Lower leg skin (tissue), 3 donors: ENCODE data around the gene DMRTA2.

Source experiments
- POLR2A ChIP-seq, 2 donors: fragments of 450-650 bp; IDR thresholded peaks; one replicate each; pipeline ENCODE4 v1.6.1; 2016 to 2017; ENCODE audit warnings: antibody characterized with exemption in 2 of 2, mild to moderate bottlenecking in 1 of 2, moderate library complexity in 1 of 2
- TF ChIP-seq, protein P1 (sequence below), 3 donors: fragments of 450-650 bp; IDR thresholded peaks; one replicate each; pipeline ENCODE4 v1.5.1; 2016; ENCODE audit warnings: antibody characterized with exemption in 3 of 3, mild to moderate bottlenecking in 3 of 3, moderate library complexity in 2 of 3

- TF ChIP-seq, protein P1, sequence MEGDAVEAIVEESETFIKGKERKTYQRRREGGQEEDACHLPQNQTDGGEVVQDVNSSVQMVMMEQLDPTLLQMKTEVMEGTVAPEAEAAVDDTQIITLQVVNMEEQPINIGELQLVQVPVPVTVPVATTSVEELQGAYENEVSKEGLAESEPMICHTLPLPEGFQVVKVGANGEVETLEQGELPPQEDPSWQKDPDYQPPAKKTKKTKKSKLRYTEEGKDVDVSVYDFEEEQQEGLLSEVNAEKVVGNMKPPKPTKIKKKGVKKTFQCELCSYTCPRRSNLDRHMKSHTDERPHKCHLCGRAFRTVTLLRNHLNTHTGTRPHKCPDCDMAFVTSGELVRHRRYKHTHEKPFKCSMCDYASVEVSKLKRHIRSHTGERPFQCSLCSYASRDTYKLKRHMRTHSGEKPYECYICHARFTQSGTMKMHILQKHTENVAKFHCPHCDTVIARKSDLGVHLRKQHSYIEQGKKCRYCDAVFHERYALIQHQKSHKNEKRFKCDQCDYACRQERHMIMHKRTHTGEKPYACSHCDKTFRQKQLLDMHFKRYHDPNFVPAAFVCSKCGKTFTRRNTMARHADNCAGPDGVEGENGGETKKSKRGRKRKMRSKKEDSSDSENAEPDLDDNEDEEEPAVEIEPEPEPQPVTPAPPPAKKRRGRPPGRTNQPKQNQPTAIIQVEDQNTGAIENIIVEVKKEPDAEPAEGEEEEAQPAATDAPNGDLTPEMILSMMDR (IDR thresholded peaks at IDR 0.05), result no peak
- TF ChIP-seq POLR2A (IDR thresholded peaks at IDR 0.05), result no peak
Measured at GRCh38 chr1:50427086-50427817, 4.0 kb upstream of the DMRTA2 start.
